Lower lobe of right lung (tissue), 2 donors: ENCODE data around the gene ZNF385B. TPM values are rescaled to one million over a fixed set of nuclear protein-coding genes. Genes with fewer than 3 reads are reported as not detected.

Experiments
- ATAC-seq, 2 donors: fragments of 200-7000 bp; cut with Tn5 transposase; one replicate each; pipeline ENCODE4 v1.9.1; 2020 to 2022; ENCODE audit warnings: mild to moderate bottlenecking in 2 of 2, moderate library complexity in 2 of 2
- DNase-seq: peaks from one replicate; pipeline ENCODE4 v3.0.0-alpha.2; 2020
- H3K27ac ChIP-seq: fragments of 200-600 bp; one replicate; pipeline ENCODE4 v1.8.0; 2022
- H3K27me3 ChIP-seq: fragments of 200-600 bp; one replicate; pipeline ENCODE4 v1.8.0; 2022; ENCODE audit warnings: low read depth
- H3K36me3 ChIP-seq: fragments of 200-600 bp; one replicate; pipeline ENCODE4 v1.8.0; 2022; ENCODE audit warnings: mild to moderate bottlenecking
- H3K4me1 ChIP-seq: fragments of 200-600 bp; one replicate; pipeline ENCODE4 v1.8.0; 2022
- H3K4me3 ChIP-seq: fragments of 200-600 bp; one replicate; pipeline ENCODE4 v1.8.0; 2022; ENCODE audit warnings: mild to moderate bottlenecking
- H3K9me3 ChIP-seq: fragments of 200-600 bp; one replicate; pipeline ENCODE4 v1.8.0; 2022
- intact Hi-C: fragments of 100-400 bp; cut with DNase I; formaldehyde crosslinking; loops from one replicate; pipeline ENCODE4 v1.11.0; 2022
- long read RNA-seq: library from polyadenylated mRNA; unstranded; transcript quantifications from one replicate; pipeline ENCODE4 v2.0.0, GENCODE V29; 2021
- total RNA-seq: library from RNA; stranded (reverse); fragmentation: NEBNext Ultra II Directional; extraction: Animal tissue kit (Norgen Biotek cat#: 25700); gene quantifications from one replicate; pipeline ENCODE4 v1.2.1, GENCODE V29; 2021
- TF ChIP-seq, protein P1 (sequence below): fragments of 200-600 bp; IDR thresholded peaks from one replicate; pipeline ENCODE4 v1.8.0; 2022; ENCODE audit warnings: antibody characterized with exemption, mild to moderate bottlenecking
- donor health status: DM: no; HTN: yes; CAD: no; lungs with severe emphysema.

The ZNF385B gene
- total RNA-seq, result 63.2 TPM
- long read RNA-seq, transcript ZNF385B-201 (8 exons, 2,610 nt), result major isoform, 5 of 71 reads
- long read RNA-seq, partial matches to known transcripts, result 13 of 71 reads
- long read RNA-seq, other reads (novel, unspliced or antisense), result 53 of 71 reads

DNA sequence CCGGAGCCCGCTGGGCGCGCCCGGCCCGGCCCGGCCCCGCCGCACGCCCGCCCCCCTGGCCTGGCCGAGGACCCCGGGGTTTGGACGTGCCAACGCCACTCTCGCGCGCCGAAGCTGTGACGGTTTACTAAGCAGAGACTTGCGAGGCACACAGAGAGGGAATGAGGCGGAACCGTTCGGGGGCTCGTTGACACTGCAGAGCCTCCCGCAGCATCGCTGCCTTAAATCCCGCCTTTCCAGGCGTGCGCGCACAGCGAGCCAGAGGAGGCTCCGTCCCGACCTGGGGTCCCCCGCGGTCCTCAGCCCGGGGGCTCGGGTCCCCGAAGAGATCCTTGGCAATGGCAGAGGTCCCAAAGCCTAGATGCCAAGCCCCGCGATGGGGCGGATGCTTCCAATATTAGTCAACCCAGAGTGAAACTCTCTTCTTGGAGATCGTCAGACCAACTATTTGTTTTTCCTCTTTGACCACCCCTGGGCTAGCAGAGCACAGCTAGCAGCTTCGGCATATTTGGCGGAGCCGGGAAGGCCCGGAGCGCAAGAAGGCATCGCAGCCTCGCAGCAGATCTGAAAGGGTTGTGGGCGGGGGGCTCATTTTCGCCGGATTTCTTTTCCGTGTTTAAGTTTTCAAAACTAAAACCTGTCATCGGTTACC is at the start of gene ZNF385B:
TSS of gene ZNF385B (minus strand) at position 197 of the 652 bp plus-strand sequence.
- Histone ChIP-seq H3K36me3 (no peaks in the 10 kb centered on the region), H3K4me3 (peak within 1 kb of the TSS; percentile 58), H3K27ac (peak within 1 kb of the TSS; percentile 42), H3K9me3 (no peaks in the 10 kb centered on the region), H3K4me1 (no peaks in the 10 kb centered on the region), H3K27me3 (peaks cover 23% of the 10 kb centered on the region)
- TF ChIP-seq, protein P1, sequence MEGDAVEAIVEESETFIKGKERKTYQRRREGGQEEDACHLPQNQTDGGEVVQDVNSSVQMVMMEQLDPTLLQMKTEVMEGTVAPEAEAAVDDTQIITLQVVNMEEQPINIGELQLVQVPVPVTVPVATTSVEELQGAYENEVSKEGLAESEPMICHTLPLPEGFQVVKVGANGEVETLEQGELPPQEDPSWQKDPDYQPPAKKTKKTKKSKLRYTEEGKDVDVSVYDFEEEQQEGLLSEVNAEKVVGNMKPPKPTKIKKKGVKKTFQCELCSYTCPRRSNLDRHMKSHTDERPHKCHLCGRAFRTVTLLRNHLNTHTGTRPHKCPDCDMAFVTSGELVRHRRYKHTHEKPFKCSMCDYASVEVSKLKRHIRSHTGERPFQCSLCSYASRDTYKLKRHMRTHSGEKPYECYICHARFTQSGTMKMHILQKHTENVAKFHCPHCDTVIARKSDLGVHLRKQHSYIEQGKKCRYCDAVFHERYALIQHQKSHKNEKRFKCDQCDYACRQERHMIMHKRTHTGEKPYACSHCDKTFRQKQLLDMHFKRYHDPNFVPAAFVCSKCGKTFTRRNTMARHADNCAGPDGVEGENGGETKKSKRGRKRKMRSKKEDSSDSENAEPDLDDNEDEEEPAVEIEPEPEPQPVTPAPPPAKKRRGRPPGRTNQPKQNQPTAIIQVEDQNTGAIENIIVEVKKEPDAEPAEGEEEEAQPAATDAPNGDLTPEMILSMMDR, result no peak
- peak; percentile 28 to 37 for ATAC-seq
- intact Hi-C loops, result no loop called here
- DNase-seq, result peak; percentile 48

DNA sequence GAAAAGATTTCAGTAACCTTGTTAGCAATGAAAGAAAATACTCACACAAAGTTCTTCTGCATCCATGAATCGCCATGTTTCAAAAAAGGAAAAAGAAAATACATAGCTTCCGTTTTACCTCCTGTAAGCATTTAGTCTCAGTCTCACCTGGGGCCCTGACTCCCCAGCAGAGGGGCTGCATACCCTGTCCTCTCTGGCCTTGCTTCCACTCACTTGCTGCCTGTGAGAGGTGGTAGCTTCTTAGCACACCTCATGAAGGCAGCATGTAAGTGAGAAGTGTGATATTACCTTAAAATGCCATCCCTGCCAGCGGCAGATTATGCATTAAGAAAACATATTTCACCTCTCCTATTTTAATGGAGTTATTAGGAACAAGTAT is 49.3 kb upstream of the ZNF385B start:
- H3K36me3 ChIP-seq, result no peaks in the 10 kb centered on the region
- intact Hi-C loops, result no loop called here
- no peaks in the 10 kb centered on the region for H3K4me1 ChIP-seq
- H3K4me3 ChIP-seq, result no peak overlapping the region
- H3K27ac ChIP-seq, result no peak overlapping the region
- no peak for DNase-seq
- no peaks in the 10 kb centered on the region for H3K9me3 ChIP-seq
- H3K27me3 ChIP-seq, result no peaks in the 10 kb centered on the region
- TF ChIP-seq, protein P1, result no peak
- ATAC-seq, result no peak

DNA sequence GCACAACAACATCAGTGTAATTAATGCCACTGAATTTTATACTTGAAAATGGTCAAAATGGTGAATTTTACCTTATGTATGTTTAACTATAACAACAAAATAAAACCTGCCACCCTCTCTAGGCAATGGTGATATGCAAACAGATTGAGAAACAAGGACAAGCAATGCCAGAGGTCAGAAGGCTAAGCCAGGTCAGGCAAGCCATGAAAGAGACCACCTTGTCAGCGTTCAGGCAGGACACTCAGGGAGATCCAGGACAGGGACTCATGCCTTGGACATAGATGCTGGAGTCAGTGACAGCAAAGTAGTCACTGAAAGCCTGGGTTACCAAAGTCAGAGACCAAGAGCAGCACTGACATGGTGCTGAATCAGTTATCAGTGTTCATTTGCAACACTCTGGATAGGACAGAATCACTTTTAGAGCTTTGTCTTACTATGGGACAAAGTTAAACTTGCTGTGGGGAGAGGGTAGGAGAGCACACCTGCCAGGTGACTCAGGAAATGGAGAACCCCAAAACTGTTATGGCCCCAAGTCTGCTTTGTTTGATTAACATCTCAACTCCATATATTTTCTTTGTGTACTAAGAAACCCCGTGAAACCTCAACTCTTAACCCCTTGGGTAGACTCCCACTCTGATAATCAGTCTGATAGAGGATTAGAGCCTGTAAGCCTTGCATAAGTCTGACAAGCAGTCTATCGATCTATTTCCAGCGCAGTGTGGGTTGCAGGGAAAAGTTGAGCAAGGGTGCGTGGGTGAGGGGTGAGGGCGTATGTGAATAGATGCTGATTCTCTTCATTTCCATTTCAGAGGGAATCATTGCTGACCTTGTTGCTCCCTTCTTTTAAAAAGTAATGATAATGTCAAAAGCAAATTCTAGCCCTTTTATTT is 48.7 kb upstream of the ZNF385B start:
- H3K27me3 ChIP-seq, result no peaks in the 10 kb centered on the region
- TF ChIP-seq, protein P1, result no peak
- DNase-seq (no peak), ATAC-seq (no peak)
- no peak overlapping the region for H3K4me3 ChIP-seq
- H3K27ac ChIP-seq, result no peak overlapping the region
- no peaks in the 10 kb centered on the region for H3K9me3 ChIP-seq
- intact Hi-C loops, result no loop called here
- H3K4me1 ChIP-seq, result no peaks in the 10 kb centered on the region
- no peaks in the 10 kb centered on the region for H3K36me3 ChIP-seq

DNA sequence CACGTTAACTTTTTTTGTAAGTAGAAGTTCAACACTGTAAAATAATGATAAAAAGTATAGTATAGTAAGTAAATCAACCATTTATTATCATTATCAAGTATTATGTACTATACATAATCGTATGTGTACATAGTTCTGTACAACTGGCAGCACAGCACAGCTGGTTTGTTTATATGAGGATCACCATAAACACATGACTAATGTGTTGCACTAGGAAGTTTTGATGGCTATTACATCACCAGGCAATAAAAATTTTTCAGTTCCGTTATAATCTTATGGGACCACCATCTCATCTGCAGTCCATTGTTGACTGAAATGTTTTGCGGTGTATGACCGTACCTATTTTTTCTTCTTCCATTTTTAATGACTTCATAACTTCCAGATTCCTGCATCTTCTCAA is 39.2 kb upstream of the ZNF385B start:
- intact Hi-C loops, result no loop called here

DNA sequence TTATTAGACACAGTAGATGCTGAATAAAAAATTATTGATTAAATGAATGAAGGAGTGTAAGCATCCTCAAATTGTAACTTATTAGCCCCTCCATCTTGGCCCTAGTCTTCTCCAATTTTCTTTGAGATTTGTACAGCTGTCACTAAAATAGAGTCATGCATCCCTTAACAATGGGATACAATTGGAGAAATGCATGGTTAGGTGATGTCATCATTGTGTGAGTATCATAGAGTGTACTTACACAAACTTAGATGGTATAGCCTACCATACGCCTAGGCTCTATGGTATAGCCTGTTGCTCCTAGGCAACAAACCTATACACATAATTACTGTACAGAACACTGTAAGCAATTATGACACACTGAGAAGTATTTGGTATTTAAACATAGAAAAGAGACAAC is 38.3 kb upstream of the ZNF385B start:
- Histone ChIP-seq H3K27ac (no peak overlapping the region), H3K4me3 (no peak overlapping the region), H3K9me3 (no peaks in the 10 kb centered on the region), H3K36me3 (no peaks in the 10 kb centered on the region), H3K4me1 (no peaks in the 10 kb centered on the region), H3K27me3 (no peaks in the 10 kb centered on the region)
- TF ChIP-seq, protein P1, result no peak
- no peak for DNase-seq
- intact Hi-C loops, result no loop called here
- ATAC-seq, result no peak

More for the DNA sequence above, 39.2 kb upstream of the ZNF385B start:
- Histone ChIP-seq H3K27ac (no peak overlapping the region), H3K4me3 (no peak overlapping the region), H3K4me1 (no peaks in the 10 kb centered on the region), H3K36me3 (no peaks in the 10 kb centered on the region), H3K27me3 (no peaks in the 10 kb centered on the region), H3K9me3 (no peaks in the 10 kb centered on the region)
- TF ChIP-seq, protein P1, result no peak
- no peak for ATAC-seq
- DNase-seq, result no peak
